GM21717 (cell line): ENCODE results near the gene TM4SF4.

Source experiments
- ATAC-seq: cut with Tn5 transposase; IDR thresholded peaks from one replicate; pipeline ENCODE4 v1.9.1; 2021; ENCODE audit warnings: mild to moderate bottlenecking, moderate library complexity; ENCODE audit not compliant: unreplicated experiment

The TM4SF4 gene

DNA sequence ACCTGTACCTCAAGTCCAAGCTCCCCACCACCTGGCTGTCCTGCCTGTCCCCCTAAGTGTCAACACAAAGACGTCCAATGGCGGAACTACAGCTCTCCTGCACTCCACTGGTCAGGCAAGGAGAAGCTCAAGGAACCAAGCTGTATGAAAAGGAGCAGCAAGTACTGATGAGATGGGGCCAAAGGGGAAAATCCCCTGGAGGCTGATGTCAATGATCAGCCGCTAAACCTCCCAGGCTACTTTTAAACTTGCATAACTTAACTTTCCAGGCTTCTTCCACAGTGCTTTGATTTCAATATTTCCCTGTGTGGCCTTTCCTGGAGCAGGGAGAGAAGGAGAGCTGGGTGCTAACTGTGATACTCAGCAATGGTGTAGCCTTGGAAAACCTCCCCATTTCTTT lies 35.0 kb downstream of the TM4SF4 start:
- ATAC-seq = no peak

DNA sequence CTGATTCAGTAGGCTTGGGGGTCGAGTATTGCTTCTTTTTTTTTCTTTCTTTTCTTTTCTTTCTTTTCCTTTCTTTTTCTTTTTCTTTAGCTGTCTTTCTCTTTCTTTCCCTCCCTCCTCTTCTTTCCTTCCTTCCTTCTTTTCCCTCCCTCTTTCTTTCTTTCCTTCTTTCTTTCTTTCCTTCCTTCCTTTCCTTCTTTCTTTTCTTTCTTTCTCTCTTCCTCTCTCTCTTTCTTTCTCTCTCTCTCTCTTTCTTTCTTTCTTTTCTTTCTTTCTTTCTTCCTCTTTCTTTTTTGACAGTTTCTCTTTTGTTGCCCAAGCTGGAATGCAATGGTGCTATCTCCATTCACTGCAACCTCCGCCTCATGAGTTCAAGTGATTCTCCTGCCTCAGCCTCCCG lies 36.0 kb downstream of the TM4SF4 start:
- ATAC-seq = no peak

DNA sequence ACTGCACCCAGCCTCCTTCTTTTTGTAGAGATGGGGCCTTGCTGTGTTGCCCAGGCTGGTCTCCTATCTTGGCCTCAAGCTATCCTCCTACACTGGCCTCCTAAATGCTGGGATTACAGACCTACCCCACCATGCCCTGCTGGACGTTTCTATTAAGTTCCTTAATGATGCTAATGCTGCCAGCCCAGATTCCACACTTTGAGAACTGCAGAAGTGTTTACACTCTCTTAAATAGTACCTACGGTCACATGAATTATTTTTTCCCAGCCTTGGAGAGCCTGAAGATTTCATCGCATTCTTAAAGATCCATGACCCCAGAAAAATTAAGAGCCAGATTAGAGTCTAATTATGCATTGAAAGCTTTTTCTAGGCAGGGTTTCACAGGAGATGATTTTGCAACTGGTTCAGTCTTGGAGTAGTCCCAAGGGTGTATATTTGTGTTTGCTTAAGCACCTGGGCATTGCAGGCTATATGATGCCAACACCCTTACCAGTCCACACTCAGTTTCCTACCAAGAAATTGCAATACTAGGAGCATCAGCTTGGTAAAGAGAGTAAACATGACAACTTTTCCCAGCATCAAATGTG lies 36.6 kb downstream of the TM4SF4 start:
- ATAC-seq = no peak

GRCh38 chr3:149512073-149512782 lies 37.7 kb downstream of the TM4SF4 start:
- ATAC-seq = peak; percentile 57

GRCh38 chr3:149514471-149514870 lies 40.0 kb downstream of the TM4SF4 start:
- no peak for ATAC-seq

DNA sequence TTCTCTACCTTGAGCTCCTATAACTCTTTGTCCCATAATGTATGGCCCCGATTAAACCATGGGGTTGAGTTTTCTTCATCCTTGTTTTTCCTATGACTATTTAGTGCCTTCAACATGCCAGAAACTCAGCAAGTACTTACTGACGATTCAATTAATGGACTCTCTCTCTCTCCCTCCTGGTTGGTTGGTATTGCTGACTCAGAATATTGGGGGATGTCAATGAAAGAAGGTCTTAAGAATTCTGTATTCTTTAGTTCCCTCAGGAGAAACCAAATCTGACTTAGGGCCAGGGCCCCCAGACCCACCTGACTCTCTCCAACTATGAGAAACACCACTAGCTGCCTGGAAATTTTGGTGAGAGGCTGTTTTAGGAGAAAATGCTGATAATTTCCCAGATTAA lies 40.8 kb downstream of the TM4SF4 start:
- no peak for ATAC-seq

DNA sequence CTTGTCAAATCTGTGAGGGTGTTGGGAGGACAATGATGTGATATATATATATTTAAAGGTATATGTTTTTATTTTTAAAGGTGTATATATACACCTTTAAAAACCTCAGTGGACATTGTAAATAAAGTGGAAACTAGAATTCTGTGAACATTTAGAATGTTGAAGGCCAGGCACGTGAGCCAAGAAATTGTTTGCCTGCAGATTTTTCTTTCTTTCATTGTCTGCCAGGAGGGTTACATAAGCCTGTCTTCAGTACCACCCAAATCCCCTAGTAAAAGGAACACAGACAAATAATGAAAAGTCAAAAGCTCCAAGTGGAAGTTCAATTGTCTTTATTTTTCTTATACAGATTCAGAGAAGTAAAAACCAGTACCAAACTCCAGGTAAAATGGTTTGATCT lies 42.4 kb downstream of the TM4SF4 start:
- ATAC-seq = no peak

DNA sequence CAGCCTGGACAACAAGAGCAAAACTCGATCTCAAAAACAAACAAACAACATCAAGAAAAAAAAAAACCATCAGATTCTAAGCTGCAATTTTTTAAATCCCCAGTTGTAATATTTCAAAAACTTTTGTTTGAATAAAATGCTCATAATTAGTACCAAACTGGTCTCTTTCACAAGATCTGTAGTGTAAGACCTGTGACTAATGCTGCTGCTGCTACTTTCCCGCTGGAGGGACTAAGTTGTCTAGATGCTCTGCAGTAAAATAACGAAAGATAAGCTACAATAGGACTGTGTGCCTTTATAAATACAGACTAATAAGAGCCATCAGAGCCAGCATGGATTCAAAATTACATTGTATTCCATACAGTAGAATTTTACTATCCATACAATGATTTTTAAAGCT lies 45.4 kb downstream of the TM4SF4 start:
- ATAC-seq = no peak

DNA sequence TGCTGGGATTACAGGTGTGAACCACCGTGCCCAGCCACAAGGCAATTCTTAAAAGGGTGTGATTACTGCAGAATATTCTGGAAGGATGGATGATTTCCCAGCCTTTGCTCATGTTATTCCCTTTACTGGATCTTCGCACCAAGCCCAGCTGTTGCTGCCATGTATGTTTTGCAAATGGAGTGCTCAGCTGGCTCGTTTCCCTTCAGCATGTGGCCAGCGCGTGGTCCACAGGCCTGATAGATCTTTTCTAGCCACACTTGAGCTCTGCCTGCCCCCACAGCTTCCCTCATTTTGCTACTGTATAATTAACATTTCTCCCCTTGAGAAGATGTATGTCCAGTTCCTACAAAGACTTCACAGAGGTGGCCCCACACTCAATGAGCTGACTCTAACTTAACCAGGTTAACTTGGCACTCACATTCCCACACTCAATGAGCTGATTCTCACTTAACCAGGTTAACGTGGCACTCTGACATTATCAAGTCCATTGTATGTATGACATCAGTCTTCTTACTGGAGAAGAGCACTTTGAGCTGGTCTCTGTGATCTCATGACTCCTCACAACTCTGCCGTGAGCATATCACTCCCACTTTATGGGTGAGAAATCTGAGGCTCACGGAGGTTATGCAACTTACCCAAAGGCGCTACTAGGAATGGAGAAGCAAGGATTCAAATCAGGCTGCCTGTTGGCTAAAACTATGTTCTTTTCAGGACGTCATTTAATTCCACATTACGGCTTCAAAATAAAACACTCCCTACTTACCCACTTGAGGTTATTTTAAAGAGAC lies 49.2 kb downstream of the TM4SF4 start:
- no peak for ATAC-seq

DNA sequence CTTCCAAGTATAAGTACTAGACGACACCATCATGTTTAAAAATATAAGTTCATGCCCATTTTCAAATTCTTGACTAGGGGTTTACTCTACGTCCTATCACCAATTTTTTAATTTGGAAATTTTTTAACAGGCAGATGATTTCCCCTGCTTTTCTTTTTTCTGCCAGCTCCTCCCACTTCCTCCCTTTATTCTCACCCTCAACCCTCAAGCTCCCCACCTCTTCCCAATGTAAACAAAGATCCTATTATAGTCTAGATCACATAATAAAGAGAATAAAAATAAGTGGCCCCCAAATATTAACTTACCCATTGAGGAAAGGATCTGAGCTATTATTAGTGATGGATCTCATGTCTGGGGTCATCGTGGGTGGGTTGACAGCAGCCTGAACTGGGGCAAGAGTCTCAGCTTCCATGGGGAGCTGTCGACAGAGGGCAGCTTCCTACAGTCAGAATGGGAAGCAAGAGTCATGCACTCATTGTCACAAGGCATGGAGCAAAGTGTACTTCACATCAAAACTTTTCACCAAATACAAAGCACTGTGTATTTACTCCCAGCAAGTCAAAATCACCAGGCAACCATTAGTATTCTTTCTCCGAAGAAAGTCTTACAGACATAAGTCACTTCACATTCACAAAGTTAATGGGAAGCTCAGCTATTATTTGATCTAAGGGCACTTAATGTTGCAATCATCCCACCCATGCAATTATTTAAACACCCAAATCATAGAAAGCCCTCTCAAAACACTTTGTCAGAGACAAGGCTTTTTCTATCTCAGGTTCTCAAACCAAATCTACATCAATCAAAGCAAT lies 53.2 kb downstream of the TM4SF4 start:
- ATAC-seq = no peak

DNA sequence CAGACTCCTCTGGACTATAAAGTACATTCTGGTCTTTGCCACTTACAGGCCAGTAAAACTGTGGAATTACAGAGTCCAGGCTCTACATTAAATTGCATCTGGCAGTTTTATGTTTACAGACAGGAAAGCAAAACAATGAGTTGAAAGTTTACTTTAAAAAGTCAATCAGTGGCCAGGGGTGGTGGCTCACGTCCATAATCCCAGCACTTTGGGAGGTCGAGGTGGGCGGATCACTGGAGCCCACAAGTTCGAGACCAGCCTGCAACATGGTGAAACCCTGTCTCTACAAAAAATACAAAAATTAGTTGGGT lies 53.8 kb downstream of the TM4SF4 start:
- no peak for ATAC-seq

DNA sequence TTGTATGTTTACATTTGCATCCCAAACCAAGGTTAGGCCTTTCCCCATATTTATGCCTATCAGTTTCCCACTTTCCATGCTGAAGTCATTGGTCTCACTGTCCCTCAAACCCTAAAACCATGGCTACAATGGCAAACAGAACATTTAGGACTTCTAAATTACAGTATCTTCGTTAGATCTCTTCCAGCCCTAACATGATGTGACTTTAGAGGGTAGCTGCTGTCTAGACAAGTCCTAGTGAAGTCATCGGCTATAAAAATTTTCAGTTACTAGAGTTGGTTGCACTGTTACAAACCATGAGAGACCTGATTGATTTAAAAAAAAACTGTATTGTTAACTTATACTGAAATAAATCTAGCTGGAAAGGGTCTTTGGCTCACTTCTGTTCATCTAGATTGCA lies 54.6 kb downstream of the TM4SF4 start:
- ATAC-seq = no peak

GRCh38 chr3:149532489-149533180 lies 58.1 kb downstream of the TM4SF4 start:
- ATAC-seq = peak; percentile 55

DNA sequence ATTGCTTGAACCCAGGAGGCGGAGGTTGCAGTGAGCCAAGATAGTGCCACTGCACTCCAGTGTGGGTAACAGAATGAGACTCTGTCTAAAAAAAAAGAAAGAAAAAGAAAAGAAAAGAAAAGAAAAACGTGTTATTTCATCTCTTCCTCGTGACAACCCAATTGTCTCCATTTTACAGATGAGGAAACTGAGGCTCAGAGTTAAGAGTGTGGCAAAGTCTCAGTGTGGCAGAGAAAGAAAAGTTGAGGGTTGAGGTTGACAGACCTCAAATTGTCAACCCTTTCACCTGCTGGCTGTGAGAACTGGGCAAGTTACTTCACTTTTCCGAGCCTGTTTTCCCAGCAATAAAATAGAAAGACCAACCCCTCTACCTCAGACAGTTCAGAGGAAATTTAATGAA lies 59.6 kb downstream of the TM4SF4 start:
- ATAC-seq = no peak

DNA sequence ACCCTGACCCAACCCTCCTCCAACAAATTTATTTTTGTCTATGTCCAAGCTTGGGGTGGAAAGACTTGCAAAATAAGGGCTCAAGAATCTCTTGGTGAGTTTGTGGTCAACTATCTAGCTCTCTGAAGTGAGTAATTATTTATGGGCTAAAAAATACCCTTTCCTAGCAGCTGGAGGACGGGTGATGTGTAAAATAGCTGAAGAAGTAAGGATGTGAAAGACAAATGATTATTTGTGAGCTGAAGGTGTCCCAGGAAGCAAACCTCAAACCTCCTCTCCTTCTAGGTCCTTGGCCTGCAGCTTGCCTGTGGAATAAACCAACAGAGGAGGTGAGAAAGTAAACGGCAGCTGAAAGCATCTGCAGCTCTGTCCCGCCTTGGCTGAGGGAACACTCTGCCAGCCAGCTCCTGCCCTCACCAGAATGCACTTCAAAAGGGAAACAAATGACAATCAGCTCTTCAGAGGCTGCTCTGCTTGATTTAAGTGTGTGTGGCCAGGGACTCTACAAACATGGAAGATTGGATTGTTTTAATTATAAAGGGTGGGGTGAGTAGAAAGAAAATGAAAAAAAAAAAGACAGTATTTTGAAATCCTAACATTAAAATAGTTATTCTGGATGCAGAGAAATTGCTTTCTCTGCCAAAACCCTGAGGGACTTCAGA lies 60.3 kb downstream of the TM4SF4 start:
- ATAC-seq = no peak

DNA sequence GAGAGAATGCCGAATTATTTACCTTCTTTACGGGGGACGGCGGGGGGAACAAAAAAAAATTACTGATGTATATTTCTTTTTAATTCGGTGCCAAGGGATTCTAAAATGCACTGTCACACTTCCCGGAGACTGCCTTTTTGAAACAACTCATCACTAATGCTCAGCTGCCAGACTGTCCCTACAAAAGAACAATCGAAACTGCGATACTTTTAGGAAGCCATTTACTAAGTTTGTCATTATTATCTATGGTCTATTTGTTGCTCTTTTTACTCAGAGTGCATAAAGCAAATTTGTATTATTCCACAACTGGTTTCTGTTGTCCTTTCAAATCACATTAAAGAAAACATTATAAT lies 60.8 kb downstream of the TM4SF4 start:
- ATAC-seq = no peak

GRCh38 chr3:149536429-149536828 lies 61.9 kb downstream of the TM4SF4 start:
- ATAC-seq = no peak

GRCh38 chr3:149538371-149538770 lies 63.9 kb downstream of the TM4SF4 start:
- ATAC-seq = no peak

GRCh38 chr3:149541091-149541491 lies 66.6 kb downstream of the TM4SF4 start:
- no peak for ATAC-seq
